Superior temporal gyrus (tissue), 1 donor: ENCODE results near the gene RTP5.

Experiments used
- DNase-seq: peaks from one replicate; pipeline ENCODE4 v3.0.0-alpha.2; 2016; ENCODE audit errors: extremely low spot score

RTP5 gene

DNA sequence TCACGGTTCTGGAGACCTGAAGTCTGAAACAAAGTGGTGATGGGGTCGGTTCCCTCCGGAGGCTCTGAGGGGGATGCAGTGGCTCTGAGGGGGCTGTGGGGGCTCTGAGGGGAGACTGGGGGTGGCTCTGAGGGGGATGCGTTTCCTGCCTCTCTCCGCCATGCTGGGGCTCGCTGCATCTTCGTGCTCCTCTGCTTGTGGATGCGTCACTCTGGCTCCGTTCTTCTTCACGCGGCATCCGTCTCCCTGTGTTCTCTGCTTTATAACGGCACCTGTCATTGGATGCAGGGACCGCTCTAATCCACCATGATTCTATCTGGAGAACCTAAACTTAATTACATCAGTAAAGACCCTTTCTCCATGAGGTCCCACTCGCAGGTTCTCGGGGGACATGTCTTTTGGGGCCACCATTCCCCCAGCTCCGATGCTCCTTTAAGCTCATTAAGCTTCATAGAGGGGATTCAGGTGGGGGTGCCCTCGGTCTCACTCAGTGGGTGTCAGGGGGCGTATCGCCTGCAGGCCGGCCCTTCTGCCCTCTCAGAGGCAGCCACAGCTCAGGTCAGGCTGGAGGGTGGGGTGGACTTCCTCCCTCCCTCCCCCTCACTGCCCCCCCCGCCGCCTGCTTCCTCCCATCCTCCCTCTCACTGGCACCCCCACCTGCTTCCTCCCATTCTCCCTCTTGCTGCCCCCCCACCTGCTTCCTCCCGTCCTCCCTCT is 18.4 kb downstream of the RTP5 start:
- DNase-seq: no peak

GRCh38 chr2:241888641-241889040 is 19.1 kb downstream of the RTP5 start:
- DNase-seq: no peak

- no peak for DNase-seq
Observed at GRCh38 chr2:241890524-241891235, 21.2 kb downstream of the RTP5 start.

DNA sequence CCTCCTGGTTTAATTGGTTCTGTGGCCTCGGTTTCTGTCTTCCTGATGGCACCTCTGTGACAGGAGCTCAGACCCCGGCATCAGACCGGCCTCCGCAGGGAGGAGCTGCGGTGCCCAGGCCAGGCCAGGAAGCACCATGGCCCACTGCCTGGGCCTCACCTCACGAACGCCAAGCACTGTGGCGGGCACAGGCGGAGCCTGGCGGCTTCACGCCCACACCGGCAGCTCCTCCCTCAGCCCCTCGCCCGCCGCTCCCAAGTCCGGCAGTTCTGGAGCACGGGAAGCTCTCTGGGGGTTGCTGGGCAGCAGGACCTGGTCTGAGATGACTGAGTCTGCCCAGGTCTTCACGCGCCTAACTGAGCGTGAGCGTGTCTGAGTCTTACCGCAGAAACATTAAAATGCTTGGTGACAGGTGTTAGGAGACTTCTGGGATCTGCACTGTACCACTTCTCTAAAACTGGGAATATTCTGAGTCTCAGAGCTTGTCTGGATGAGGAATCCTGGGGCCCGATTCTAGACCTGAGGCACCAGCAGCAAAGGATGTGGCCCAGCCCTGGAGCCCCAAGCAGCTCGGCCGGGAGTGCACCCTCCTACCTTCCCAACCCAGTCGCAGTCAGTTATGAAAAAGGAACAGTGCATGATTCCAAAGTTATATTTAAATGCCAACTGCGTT is 21.9 kb downstream of the RTP5 start:
- no peak for DNase-seq

- DNase-seq: no peak
Observed at GRCh38 chr2:241891988-241892298, 22.4 kb downstream of the RTP5 start.

GRCh38 chr2:241892299-241893137 is 23.0 kb downstream of the RTP5 start:
- no peak for DNase-seq

DNA sequence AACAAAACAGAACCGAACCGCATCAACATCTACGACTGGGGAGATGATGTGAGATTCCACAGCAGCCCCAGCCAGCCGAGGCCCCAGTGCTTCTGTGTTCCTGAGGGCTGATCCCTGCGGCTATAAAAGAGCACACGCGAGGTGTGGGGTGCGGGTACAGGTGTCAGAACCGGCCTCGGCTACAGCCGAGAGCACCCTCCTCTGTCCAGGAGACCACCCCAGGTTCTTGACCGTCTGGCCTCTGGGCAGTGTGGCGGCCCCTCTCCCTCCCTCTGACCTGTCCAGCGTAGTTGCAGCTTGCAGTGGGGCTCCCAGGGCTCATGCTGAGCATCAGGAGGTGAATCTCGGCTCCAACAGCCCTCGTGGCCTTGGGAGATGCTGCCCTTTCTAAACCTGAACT is 23.7 kb downstream of the RTP5 start:
- no peak for DNase-seq

DNA sequence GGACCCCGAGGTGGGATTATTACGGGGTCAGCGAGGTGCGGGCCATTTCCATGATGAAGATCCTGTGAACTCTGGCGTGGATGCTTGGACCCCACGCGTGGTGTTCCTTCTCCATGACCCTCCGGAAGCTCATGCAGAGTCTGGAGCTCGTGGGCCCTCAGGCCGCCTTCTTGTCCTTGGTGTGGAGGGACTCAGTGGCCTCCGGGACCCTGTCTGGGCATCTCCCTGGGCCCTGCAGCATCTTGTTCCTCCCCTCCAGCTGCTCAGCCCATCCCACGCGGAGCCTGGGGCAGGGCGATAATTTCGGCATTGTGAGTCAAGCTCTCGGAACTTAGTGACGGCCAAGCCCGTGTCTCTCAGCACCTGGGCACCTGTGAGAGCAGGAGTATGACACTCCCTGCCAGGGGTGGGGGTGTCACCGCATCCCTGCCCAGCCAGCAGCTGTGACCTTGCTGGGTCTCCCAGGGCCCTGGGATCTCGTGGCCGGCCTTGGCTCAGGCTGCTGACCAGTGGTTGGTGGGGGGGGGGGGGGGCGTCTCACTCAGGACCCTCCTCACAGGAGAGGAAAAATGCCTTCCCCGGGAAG is 24.6 kb downstream of the RTP5 start:
- DNase-seq: no peak

DNA sequence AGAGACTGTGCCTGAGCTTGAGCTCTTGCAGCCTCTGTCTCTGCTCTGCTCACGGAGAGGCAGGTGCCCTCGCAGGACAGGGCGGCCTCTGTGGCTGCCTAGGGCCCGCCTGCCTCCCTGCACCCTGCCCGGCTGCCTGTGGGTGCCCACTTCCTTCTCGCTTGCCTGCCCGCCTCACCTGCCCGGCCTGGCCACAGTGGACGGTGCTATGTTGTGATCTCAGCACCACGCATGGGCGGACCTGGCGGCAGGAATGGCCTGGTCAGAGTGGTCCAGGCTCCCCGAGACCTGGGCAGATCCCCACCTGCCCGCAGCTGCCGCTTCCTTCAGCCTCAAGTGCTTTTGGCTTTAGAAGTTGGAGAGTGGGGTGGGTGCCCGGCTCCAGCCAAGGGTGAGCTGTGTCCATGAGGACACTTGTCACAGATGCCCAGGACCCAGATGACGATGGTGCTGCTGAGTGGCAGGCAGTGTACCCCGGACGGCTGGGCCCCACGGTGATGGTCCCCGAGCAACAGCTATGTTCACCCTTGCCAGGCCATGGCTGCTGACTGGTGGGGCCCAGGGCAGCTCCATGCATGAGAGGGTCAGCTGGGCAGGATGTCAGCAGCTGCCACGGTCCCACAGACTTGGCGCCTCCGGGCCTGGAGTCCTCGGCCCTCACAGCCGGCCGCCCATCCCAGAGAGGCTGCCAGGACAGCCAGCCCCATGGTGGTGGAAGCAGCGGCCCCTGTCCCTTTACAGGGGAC is 25.3 kb downstream of the RTP5 start:
- no peak for DNase-seq

DNA sequence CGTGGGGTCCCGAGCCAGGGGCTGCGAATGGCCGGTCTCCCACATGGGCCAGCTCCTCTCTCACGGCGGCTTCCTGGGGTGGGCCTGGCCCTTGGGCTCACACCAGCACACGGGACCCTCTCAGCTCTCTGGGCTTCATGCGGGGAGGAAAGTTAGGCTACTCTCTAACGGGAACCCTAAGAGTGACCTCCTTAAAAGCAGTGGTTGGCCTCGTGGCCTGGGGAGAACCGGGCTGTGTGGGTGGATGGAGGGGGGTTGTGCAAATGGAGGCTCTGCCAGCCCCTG is 25.8 kb downstream of the RTP5 start:
- no peak for DNase-seq

DNA sequence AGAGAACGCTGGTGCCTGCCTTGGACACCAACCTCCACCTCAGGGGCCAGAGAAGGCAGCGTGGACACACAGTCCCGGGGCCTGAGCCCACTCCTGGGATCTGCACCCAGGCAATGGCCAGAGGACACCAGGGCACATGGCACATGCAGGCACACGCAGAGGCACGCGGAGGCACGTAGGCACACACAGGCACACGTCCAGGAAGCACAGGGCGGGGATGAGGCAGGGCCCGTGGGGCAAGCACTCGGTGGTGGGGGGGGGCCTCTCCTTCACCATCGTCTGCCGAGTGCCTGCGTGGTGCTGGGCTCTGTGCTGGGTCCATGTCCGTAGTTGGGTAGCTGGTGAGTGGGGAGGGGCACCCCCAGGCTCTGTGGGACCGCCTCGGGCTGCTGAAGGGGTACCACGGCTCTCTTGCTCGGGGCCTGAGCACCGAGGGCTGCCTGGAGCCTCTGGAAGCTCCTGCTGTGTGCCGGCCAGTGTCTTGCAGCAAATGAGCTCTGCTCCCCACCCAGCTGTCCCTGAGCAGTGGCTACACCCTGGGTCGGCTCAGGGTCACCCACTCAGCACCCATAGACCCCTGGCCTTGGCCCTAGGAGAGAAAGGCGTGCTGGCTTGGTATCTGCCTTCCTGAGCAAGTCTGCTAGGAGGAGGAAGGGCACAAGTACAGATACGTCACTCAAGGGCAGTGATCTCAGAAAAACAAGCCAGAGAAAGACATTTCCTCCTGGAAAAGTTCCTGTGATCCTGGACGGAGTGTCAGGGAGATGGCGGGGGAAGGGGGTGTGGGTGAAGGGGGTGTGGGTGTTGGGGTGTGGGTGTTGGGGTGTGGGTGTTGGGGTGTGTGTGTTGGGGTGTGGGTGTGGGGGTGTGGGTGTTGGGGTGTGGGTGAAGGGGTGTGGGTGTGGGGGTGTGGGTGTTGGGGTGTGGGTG is 26.4 kb downstream of the RTP5 start:
- no peak for DNase-seq

GRCh38 chr2:241896746-241897201 is 27.2 kb downstream of the RTP5 start:
- no peak for DNase-seq

DNA sequence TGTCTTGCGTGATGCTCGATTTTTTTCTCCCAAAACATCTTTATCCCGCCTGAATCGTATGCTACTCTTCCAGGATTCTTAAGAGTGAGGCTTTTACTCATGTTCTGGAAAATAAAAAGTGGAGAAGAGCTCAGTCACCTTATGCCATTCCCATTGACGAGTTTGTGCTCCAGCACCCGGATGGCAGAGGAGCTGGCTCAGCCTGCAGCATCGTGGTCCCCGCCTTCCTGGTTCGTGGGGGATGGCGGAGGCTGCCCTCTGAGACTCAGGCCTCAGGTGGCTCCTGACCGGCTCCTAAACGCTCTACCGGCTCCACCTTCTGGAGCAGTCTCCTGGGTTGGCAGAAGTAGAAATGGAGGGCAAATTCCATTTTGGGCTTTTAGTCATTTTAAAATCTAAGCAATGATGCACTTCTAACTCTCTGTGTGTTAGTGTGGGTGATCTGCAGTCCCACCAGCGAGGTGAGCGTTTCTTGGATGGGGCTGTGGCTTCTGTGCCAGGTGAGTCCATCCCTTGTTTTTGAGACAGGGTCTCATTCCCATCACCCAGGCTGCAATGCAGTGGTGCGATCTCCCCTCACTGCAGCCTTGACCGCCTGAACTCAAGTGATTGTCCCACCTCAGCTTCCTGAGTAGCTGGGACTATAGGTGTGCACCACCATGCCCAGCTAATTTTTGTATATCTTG is 27.8 kb downstream of the RTP5 start:
- DNase-seq: no peak

DNA sequence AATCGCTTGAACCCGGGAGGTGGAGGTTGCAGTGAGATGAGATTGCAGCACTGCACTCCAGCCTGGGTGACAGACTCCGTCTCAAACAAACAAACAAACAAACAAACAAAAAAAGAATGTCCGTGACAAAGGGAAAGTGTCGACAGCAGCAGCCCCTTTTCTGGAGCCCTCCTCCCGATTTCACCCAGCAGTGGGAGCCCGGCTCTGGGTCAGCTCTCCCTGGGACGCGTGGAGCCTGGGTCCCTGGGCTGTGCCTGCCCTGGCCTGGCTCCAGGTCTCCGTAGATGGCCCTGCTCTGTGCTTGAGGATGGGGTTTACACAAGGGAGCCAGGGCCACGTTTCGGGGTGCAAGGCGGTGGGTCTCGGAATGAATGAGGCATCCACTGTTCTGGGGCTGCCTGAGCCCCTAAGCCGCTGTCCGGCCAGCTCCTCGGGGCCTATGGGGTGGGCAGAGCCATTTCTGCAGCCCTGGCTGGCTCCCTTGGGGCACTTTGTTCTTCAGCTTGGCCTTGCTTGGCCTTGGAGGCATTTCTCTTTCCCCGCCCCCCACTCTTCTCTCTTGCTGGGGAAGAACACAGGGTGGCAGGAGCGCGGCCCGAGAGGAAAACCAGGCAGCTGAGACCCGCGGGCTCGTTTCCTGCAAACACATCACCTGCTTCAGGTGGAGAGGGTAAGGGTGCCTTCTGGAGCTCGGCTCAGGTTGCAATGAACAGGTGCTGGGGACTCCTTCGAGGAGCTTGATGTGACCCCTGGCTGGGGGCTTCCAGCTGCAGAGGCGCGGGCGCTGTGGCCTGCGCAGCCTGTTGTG is 29.1 kb downstream of the RTP5 start:
- DNase-seq: no peak

DNA sequence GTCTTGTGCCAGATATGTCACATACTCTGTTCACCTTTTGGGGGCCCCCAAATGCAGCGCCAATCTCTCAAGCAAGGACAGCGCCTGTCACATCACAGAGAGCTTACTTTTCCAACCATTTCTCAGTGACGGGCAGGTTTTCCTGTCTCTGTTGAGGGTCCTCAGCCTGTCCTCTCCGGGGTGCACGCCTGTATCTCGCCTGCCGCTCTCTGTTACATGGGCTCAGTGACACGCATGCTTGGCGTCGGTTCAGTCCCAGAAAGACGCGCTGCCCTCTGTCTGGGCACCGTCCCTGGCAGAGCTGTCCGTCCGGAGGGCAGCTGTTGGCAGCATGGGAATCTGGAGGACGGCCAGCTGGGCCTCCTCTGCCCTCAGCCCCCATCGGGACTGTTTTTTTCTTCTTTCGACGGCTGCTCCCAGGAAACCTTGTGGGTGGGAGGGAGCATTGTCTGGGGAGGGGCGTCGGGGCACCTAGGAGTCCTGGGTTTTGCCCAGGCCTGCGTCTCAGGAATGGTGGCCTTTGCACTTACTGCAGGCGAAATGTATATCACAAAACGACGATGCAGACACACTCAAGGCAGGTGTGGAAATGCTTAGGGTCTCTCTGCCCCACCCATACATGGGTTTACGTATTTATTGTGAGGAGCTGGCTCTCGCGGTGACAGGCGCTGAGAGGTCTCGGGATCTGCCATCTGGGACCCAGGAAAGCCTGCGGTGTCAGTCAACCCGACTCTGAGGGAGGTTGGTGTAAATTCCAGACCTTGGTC is 30.9 kb downstream of the RTP5 start:
- DNase-seq: no peak

DNA sequence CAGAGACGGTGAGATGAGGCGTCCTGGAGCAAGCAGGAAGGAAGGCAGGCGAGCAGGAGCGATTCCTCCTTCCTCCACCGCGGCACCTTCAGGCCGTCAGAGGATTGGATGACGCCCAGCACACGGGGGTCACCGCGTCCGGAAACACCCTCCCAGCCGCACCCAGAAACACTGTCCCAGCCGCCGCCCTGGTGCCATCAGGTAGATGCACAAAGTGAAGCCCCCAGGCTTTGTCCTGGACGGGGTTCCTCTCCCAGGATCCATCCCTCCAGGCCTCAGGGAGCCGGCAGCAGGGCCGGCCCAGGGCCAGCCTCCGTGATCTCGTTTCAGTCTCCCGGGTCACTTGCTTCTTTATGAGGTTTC is 31.5 kb downstream of the RTP5 start:
- no peak for DNase-seq

DNA sequence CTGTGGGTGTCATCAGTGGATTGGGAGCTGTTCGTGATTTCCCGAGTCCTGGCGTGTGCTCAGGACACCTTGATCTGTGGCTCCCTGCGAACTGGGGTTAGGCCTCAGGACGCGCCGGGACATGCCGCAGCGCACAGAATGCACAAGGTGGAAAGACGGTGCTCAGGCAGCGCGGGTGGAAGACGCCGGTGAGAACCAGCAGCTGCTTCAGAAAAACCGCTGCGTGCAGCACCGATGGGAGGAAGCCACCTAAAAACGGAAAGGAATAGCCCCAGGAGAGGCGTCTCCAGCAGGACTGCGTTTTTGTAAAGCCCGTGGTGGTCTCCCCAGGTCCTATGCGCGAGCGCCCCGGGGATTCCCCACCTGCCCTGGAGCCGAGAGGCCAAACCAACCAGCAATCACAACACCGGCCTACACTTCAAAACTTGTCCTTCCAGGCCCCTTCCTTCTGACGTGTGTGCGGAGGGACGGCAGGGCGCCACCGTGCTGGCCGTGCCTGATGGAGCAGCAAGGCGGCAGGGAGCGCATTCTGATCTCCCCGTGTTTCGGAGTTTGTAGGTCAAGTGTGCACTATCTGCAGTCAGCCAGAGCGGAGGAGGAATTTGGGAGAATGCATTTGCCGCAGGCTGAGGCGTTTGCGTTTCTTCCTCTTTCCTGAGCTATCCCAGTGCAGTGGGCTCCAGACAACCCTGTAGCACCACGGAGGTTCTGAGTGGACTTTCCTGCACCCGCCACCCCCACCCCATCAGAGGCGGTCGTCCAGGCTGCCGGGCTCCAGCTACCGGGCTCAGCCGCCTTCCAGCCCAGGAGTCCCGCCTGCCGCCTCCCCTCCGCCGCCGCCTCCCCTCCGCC is 32.2 kb downstream of the RTP5 start:
- no peak for DNase-seq
